Measurements from ENCODE around the gene FHAD1.

DNA sequence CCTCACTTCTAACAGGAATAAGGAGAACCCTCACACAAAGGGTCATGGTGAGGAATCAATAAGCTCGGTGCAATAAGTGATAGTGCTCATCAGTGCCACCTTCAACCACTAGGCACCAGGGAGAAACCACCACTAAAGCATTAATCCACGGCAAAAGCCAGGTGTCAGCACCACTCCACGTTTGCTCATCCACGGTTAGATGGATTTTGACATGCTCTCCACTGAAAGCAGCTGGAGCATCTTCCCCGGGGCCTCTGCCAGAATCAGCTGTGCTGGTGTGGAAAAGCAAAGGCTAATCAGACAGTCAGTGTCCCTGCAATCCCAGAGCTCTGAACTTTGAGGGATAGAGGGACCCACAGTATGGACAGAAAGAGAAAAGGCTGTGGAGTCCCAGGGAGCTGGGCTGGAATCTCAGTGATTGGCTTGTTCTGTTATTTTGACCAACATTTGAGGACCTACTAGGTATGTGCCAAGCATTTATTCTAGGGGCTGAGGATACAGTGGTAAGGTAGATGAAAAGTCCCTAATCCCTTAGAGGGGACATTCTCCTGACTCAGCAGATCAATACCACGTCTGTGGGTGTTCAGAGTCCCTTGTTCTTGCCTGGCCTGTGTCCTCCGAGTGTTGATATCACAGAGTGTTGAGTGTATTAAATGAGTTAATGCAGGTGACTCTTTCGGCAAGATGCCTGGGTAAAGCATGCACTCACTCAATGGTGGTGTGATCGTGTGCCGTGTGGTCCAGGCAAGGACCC, 41.3 kb downstream of the FHAD1 start:
- TF ChIP-seq, protein P1, sequence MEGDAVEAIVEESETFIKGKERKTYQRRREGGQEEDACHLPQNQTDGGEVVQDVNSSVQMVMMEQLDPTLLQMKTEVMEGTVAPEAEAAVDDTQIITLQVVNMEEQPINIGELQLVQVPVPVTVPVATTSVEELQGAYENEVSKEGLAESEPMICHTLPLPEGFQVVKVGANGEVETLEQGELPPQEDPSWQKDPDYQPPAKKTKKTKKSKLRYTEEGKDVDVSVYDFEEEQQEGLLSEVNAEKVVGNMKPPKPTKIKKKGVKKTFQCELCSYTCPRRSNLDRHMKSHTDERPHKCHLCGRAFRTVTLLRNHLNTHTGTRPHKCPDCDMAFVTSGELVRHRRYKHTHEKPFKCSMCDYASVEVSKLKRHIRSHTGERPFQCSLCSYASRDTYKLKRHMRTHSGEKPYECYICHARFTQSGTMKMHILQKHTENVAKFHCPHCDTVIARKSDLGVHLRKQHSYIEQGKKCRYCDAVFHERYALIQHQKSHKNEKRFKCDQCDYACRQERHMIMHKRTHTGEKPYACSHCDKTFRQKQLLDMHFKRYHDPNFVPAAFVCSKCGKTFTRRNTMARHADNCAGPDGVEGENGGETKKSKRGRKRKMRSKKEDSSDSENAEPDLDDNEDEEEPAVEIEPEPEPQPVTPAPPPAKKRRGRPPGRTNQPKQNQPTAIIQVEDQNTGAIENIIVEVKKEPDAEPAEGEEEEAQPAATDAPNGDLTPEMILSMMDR (IDR thresholded peaks at IDR 0.05; ENCODE audit: low read depth, low read length), result no peak
- no peak for TF ChIP-seq EZH2phosphoT487 (IDR thresholded peaks at IDR 0.05; ENCODE audit: low read depth)
